Peyer's patch (tissue), 4 donors: ENCODE measurements around the gene CEP55.

Source experiments
- CTCF ChIP-seq, 6 experiments: fragments of 450-650 bp in 4 of 6; fragments of 200-600 bp in 2 of 6; sonication (generic) in 1 of 6; IDR thresholded peaks; one replicate each; pipeline ENCODE4 v1.5.1; 2017 to 2019; ENCODE audit warnings: antibody characterized with exemption in 6 of 6, mild to moderate bottlenecking in 3 of 6, moderate library complexity in 1 of 6
- POLR2A ChIP-seq, 2 donors: fragments of 450-650 bp; IDR thresholded peaks; one replicate each; pipeline ENCODE4 v1.5.1; 2017; ENCODE audit warnings: antibody characterized with exemption in 2 of 2, mild to moderate bottlenecking in 2 of 2, moderate library complexity in 2 of 2

GRCh38 chr10:93505075-93505474, 8.7 kb downstream of the CEP55 start:
- no peak for TF ChIP-seq POLR2A (IDR thresholded peaks at IDR 0.05)
- TF ChIP-seq CTCF (IDR thresholded peaks at IDR 0.05): no peak
